HCT116 (cell line): Measurements from ENCODE around the gene DPF3. TPM values are rescaled to one million over a fixed set of nuclear protein-coding genes. Genes with fewer than 3 reads are reported as not detected.

Experiments
- ATAC-seq: fragments of 200-7000 bp; cut with Tn5 transposase; 2 replicates; pipeline ENCODE4 v1.9.1; 2020; ENCODE audit warnings: mild to moderate bottlenecking, moderate library complexity
- BruUV-seq: library from RNA; stranded (reverse); fragments of 400-500 nt; replicated peaks from 2 replicates; lab custom pipeline; 2021; lab: Mats Ljungman, UMichigan
- CTCF ChIA-PET: fragments of 300-600 bp; sonication (Branson Sonifier 250); formaldehyde crosslinking; loops from one replicate; lab custom pipeline; 2021; ENCODE audit warnings: antibody characterized with exemption; lab: Charles Lee
- POLR2A ChIA-PET: fragments of 300-600, 350-600 bp; sonication (Branson Sonifier 250); formaldehyde crosslinking; loops from one replicate; lab custom pipeline; 2021; ENCODE audit warnings: antibody characterized with exemption; lab: Charles Lee
- RAD21 ChIA-PET, 2 experiments: fragments of 300-600 bp; sonication (Branson Sonifier 250); formaldehyde crosslinking; loops; one replicate each; lab custom pipeline; 2023; ENCODE audit warnings: low total read pairs in 2 of 2; ENCODE audit not compliant: uncharacterized antibody in 2 of 2, unreplicated experiment in 2 of 2, low non-redundant PET in 1 of 2; lab: Charles Lee
- DNase-seq: peaks from one replicate; pipeline ENCODE4 v3.0.0-alpha.2; 2010; ENCODE audit warnings: low read depth, low spot score
- H2AFZ ChIP-seq: fragments of 200-600 bp; shearing (Covaris generic), sonication (generic); 2 replicates; pipeline ENCODE4 v1.6.1; 2017; ENCODE audit warnings: low read depth, mixed run types, mixed read lengths, antibody characterized with exemption, low read length; ENCODE audit not compliant: poor library complexity, severe bottlenecking
- H3K27ac ChIP-seq: 2 replicates; pipeline ENCODE4 v1.5.1; 2012; ENCODE audit warnings: low read depth, low read length
- H3K27me3 ChIP-seq: fragments of 200-600 bp; sonication (generic); 2 replicates; pipeline ENCODE4 v1.6.1; 2016; ENCODE audit warnings: mixed run types, low read length, mixed read lengths; ENCODE audit not compliant: insufficient read depth
- H3K36me3 ChIP-seq, 2 experiments: fragments of 200-500 bp in 1 of 2; fragments of 200-600 bp in 1 of 2; sonication (Bioruptor generic) in 1 of 2; sonication (generic) in 1 of 2; 2 replicates each; pipeline versions ENCODE4 v1.5.1 to v1.6.1; 2014 to 2016; ENCODE audit warnings: low read length in 2 of 2, inconsistent platforms in 1 of 2, mixed read lengths in 1 of 2, mixed run types in 1 of 2; ENCODE audit not compliant: insufficient read depth in 2 of 2, control insufficient read depth in 1 of 2
- H3K4me1 ChIP-seq, 2 experiments: fragments of 200-600 bp in 1 of 2; sonication (generic) in 1 of 2; 2 replicates each; pipeline versions ENCODE4 v1.5.1 to v1.6.1; 2012 to 2017; ENCODE audit warnings: low read length in 2 of 2, inconsistent platforms in 1 of 2, mild to moderate bottlenecking in 1 of 2, mixed read lengths in 1 of 2, mixed run types in 1 of 2, moderate library complexity in 1 of 2; ENCODE audit not compliant: insufficient read depth in 2 of 2, control insufficient read depth in 1 of 2
- H3K4me2 ChIP-seq: fragments of 200-600 bp; sonication (generic); 2 replicates; pipeline ENCODE4 v1.6.1; 2017; ENCODE audit warnings: mixed run types, low read length, mixed read lengths
- H3K4me3 ChIP-seq, 2 experiments: fragments of 200-600 bp in 1 of 2; sonication (generic) in 1 of 2; replicated peaks in 1 of 2; 2 replicates each; pipeline ENCODE4 v1.5.1; 2011 to 2016; ENCODE audit warnings: low read length in 2 of 2, control low read depth in 1 of 2, low read depth in 1 of 2, mild to moderate bottlenecking in 1 of 2, mixed read lengths in 1 of 2, mixed run types in 1 of 2
- H3K79me2 ChIP-seq: fragments of 200-600 bp; sonication (generic); 2 replicates; pipeline ENCODE4 v1.6.1; 2017; ENCODE audit warnings: mild to moderate bottlenecking, mixed run types, low read length, moderate library complexity, mixed read lengths; ENCODE audit not compliant: insufficient read depth
- H3K9ac ChIP-seq: fragments of 200-600 bp; sonication (generic); 2 replicates; pipeline ENCODE4 v1.6.1; 2016; ENCODE audit warnings: low read length, mixed read lengths
- H3K9me2 ChIP-seq: fragments of 200-600 bp; sonication (generic), shearing (Covaris generic); 2 replicates; pipeline ENCODE4 v1.6.1; 2017; ENCODE audit warnings: mixed run types, mild to moderate bottlenecking, moderate library complexity; ENCODE audit not compliant: insufficient read depth
- H3K9me3 ChIP-seq, 2 experiments: fragments of 200-500 bp in 1 of 2; fragments of 200-600 bp in 1 of 2; sonication (Bioruptor generic) in 1 of 2; sonication (generic) in 1 of 2; 2 replicates each; pipeline ENCODE4 v1.6.1; 2014 to 2017; ENCODE audit warnings: low read length in 2 of 2, mixed read lengths in 2 of 2, inconsistent platforms in 1 of 2, low read depth in 1 of 2, mild to moderate bottlenecking in 1 of 2, mixed run types in 1 of 2, moderate library complexity in 1 of 2; ENCODE audit not compliant: control insufficient read depth in 1 of 2, insufficient read depth in 1 of 2
- H4K20me1 ChIP-seq: fragments of 200-600 bp; sonication (generic), shearing (Covaris generic); 2 replicates; pipeline ENCODE4 v1.6.1; 2017; ENCODE audit warnings: mixed run types, mild to moderate bottlenecking, moderate library complexity; ENCODE audit not compliant: insufficient read depth
- ATF3 ChIP-seq: IDR thresholded peaks from 2 replicates; pipeline ENCODE4 v1.6.1; 2012
- CBX3 ChIP-seq: IDR thresholded peaks from 2 replicates; pipeline ENCODE4 v1.6.1; 2012; ENCODE audit warnings: low read depth
- EGR1 ChIP-seq: IDR thresholded peaks from 2 replicates; pipeline ENCODE4 v1.6.1; 2012; ENCODE audit warnings: low read depth
- ELF1 ChIP-seq: IDR thresholded peaks from 2 replicates; pipeline ENCODE4 v1.6.1; 2012; ENCODE audit warnings: low read depth, borderline replicate concordance
- EZH2 ChIP-seq: fragments of 200-600 bp; sonication (generic); IDR thresholded peaks from 2 replicates; pipeline ENCODE4 v1.6.1; 2017; ENCODE audit warnings: antibody characterized with exemption, mixed run types
- EZH2phosphoT487 ChIP-seq: fragments of 200-600 bp; IDR thresholded peaks from 2 replicates; pipeline ENCODE4 v1.6.1; 2018; ENCODE audit warnings: antibody characterized with exemption, borderline replicate concordance
- FOSL1 ChIP-seq: IDR thresholded peaks from 2 replicates; pipeline ENCODE4 v1.6.1; 2012; ENCODE audit warnings: low read depth
- JUND ChIP-seq: IDR thresholded peaks from 2 replicates; pipeline ENCODE4 v1.6.1; 2012
- RAD21 ChIP-seq: IDR thresholded peaks from 2 replicates; pipeline ENCODE4 v1.6.1; 2012; ENCODE audit warnings: low read depth, mild to moderate bottlenecking
- SIN3A ChIP-seq: IDR thresholded peaks from 2 replicates; pipeline ENCODE4 v1.6.1; 2012; ENCODE audit warnings: low read depth
- SP1 ChIP-seq: IDR thresholded peaks from 2 replicates; pipeline ENCODE4 v1.6.1; 2012; ENCODE audit warnings: low read depth
- SRF ChIP-seq: IDR thresholded peaks from 2 replicates; pipeline ENCODE4 v1.6.1; 2012; ENCODE audit warnings: low read depth
- TCF7L2 ChIP-seq: IDR thresholded peaks from 2 replicates; pipeline ENCODE4 v1.7.0; 2011; ENCODE audit warnings: borderline replicate concordance, inconsistent platforms; ENCODE audit not compliant: insufficient read depth, insufficient read length; ENCODE audit errors: extremely low read depth
- YY1 ChIP-seq: IDR thresholded peaks from 2 replicates; pipeline ENCODE4 v1.6.1; 2011; ENCODE audit warnings: low read length, low read depth, moderate library complexity, mild to moderate bottlenecking; ENCODE audit not compliant: insufficient replicate concordance; ENCODE audit errors: extremely low read depth
- ZBTB33 ChIP-seq: IDR thresholded peaks from 2 replicates; pipeline ENCODE4 v1.6.1; 2011; ENCODE audit warnings: mild to moderate bottlenecking, low read length, moderate library complexity; ENCODE audit not compliant: insufficient replicate concordance; ENCODE audit errors: extremely low read depth
- ZFX ChIP-seq: fragments of 450-650 bp; IDR thresholded peaks from 2 replicates; pipeline ENCODE4 v1.6.1; 2017
- ZNF274 ChIP-seq: fragments of 200-500 bp; sonication (Bioruptor generic); IDR thresholded peaks from 2 replicates; pipeline ENCODE4 v1.6.1; 2014; ENCODE audit warnings: mild to moderate bottlenecking, low read depth, low read length, inconsistent platforms
- intact Hi-C: fragments of 100-400 bp; cut with micrococcal nuclease; formaldehyde crosslinking; loops from 2 replicates; pipeline ENCODE4 v1.10.0; 2022
- total RNA-seq: library from RNA; stranded (reverse); gene quantifications from one replicate; pipeline ENCODE4 v1.2.1, GENCODE V29; 2021; ENCODE audit not compliant: unreplicated experiment

DPF3 gene
- total RNA-seq, 1 experiment from 2014 or later = 0.27 TPM

GRCh38 chr14:72613975-72614319, 280.0 kb downstream of the DPF3 start:
- Histone ChIP-seq H3K27me3 (no peaks in the 10 kb centered on the region), H3K9me3 (no peaks in the 10 kb centered on the region), H3K9me2 (no peaks in the 10 kb centered on the region), H3K27ac (no peak overlapping the region), H3K36me3 (no peaks in the 10 kb centered on the region), H3K4me3 (no peak overlapping the region), H3K9ac (no peak overlapping the region), H3K4me1 (peaks cover 0 to 12% of the 10 kb centered on the region in 2 experiments; a peak in 2 of 4 replicates), H3K79me2 (no peaks in the 10 kb centered on the region), H2AFZ (no peak overlapping the region), H3K4me2 (no peak overlapping the region), H4K20me1 (no peaks in the 10 kb centered on the region)
- intact Hi-C loops = no loop called here
- no TSS peak for BruUV-seq
- ChIA-PET CTCF (no interaction called here), POLR2A (no interaction called here), RAD21 (no interaction called here)
- TF ChIP-seq SIN3A (no peak), CBX3 (no peak), EGR1 (no peak), TCF7L2 (no peak), EZH2phosphoT487 (no peak), ZFX (no peak), ATF3 (no peak), FOSL1 (no peak), ELF1 (no peak), SP1 (no peak)
- no peak for ATAC-seq
- DNase-seq = no peak

DNA sequence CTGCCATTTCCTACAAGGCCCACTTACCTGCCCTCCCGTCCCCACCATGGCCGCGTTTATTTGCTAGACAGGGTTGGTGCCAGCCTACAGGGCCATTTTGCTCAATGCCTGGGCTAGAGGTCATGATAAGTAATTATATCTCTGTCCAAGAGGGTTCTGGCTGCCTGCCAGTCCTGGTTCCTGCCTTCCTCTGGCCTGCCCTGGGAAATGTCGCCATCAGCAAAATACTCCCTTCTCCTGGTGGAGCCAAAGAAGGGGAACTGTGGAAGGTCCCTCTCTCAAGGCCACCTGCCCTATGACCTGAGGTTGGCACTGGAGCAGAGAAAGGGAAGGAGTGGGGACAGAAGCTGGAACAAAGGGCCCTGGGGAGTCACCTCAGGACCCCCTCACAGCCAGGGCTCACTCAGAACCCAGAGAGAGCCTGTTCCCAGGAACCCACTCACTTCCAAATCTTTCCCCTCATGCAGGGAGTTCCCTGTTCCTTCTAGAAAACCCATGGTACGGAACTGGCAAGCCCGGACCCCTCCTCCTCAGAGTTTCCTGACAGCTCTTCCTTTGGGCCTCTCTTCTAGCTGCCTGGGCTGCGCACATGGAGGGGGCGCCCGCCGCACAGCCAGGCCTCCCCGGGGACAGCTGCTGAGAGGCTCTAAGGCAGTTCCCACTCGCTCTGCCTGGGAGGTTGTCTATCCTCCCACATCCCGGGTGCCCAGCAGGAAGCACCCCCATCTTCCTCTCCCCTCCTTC, 280.5 kb downstream of the DPF3 start:
- Histone ChIP-seq H3K27me3 (no peaks in the 10 kb centered on the region), H3K4me1 (peaks cover 1 to 17% of the 10 kb centered on the region in 2 experiments), H3K4me3 (no peak overlapping the region), H3K36me3 (no peaks in the 10 kb centered on the region), H2AFZ (no peak overlapping the region), H3K27ac (no peak overlapping the region), H3K4me2 (no peak overlapping the region), H3K9me3 (no peaks in the 10 kb centered on the region), H4K20me1 (no peaks in the 10 kb centered on the region), H3K79me2 (no peaks in the 10 kb centered on the region), H3K9ac (no peak overlapping the region), H3K9me2 (no peaks in the 10 kb centered on the region)
- intact Hi-C loops = no loop called here
- no peak for DNase-seq
- ChIA-PET POLR2A (no interaction called here), CTCF (no interaction called here), RAD21 (no interaction called here)
- TF ChIP-seq ZBTB33 (no peak), ZNF274 (no peak), ELF1 (no peak), JUND (no peak), ATF3 (no peak), CBX3 (no peak), TCF7L2 (no peak), SRF (no peak), RAD21 (no peak), EZH2 (no peak), YY1 (no peak), FOSL1 (no peak)
- no peak for ATAC-seq
- BruUV-seq = no TSS peak
